Endothelial cell of umbilical vein (primary cell): ENCODE data around the gene IL32.
A peak's percentile ranks its signal among the peaks of the same experiment; 100 is the strongest.

ENCODE experiments used
- CTCF ChIP-seq, 2 donors: IDR thresholded peaks; 1 replicate in 1 of 2; 2 replicates in 1 of 2; pipeline ENCODE4 v1.5.1; 2011; ENCODE audit warnings: low read length in 2 of 2, mild to moderate bottlenecking in 2 of 2, moderate library complexity in 2 of 2, control low read depth in 1 of 2, inconsistent platforms in 1 of 2, low read depth in 1 of 2; ENCODE audit not compliant: insufficient read depth in 1 of 2; ENCODE audit errors: extremely low read depth in 1 of 2
- EZH2 ChIP-seq: IDR thresholded peaks from 2 replicates; pipeline ENCODE4 v1.6.1; 2012; ENCODE audit warnings: borderline replicate concordance, low read depth, mild to moderate bottlenecking, moderate library complexity, low read length, inconsistent platforms; ENCODE audit not compliant: severe bottlenecking
- FOS ChIP-seq: IDR thresholded peaks from 2 replicates; pipeline ENCODE4 v1.6.1; 2011; ENCODE audit warnings: mild to moderate bottlenecking, low read length, moderate library complexity, borderline replicate concordance; ENCODE audit not compliant: insufficient read depth
- GATA2 ChIP-seq: IDR thresholded peaks from 2 replicates; pipeline ENCODE4 v1.7.0; 2011; ENCODE audit warnings: low read depth, mild to moderate bottlenecking, moderate library complexity, mixed read lengths, low read length; ENCODE audit not compliant: insufficient read length, insufficient read depth
- JUN ChIP-seq: IDR thresholded peaks from 2 replicates; pipeline ENCODE4 v1.6.1; 2011; ENCODE audit warnings: borderline replicate concordance, low read depth; ENCODE audit not compliant: insufficient read length, insufficient read depth
- MAX ChIP-seq: IDR thresholded peaks from 2 replicates; pipeline ENCODE4 v1.6.1; 2011; ENCODE audit not compliant: insufficient read depth, insufficient read length
- MYC ChIP-seq: IDR thresholded peaks from one replicate; pipeline ENCODE4 v1.6.1; 2011; ENCODE audit warnings: mild to moderate bottlenecking, low read depth, low read length
- POLR2A ChIP-seq: IDR thresholded peaks from 2 replicates; pipeline ENCODE4 v1.6.1; 2012; ENCODE audit warnings: low read depth, mild to moderate bottlenecking, control low read depth, low read length
- POLR2AphosphoS5 ChIP-seq: IDR thresholded peaks from 2 replicates; pipeline ENCODE4 v1.6.1; 2012; ENCODE audit warnings: low read depth, mild to moderate bottlenecking, control low read depth, low read length, moderate library complexity; ENCODE audit not compliant: insufficient read depth

- no peak for TF ChIP-seq CTCF (IDR thresholded peaks at IDR 0.05; ENCODE audit: extremely low read depth in 1 of 2, insufficient read depth in 1 of 2, low read depth in 1 of 2, low read length in 2 of 2)
- no peak for TF ChIP-seq POLR2AphosphoS5
- TF ChIP-seq GATA2, result no peak
- TF ChIP-seq FOS, result no peak
- no peak for TF ChIP-seq POLR2A
- TF ChIP-seq MAX, result no peak
- TF ChIP-seq EZH2, result no peak
- TF ChIP-seq JUN, result peak; percentile 72
- no peak for TF ChIP-seq MYC
These were observed at the start of gene IL32 for GRCh38 chr16:3065069-3065741.
